NCI-H1417 (cell line): ENCODE measurements around the gene FOXD4L3.
"Not testable (repeated sequence)": the region's sequence is repeated elsewhere in the genome, so short reads cannot be mapped to it uniquely, and the experiment has no call there.

Experiments
- DNase-seq, 3 experiments: peaks; one replicate each; lab custom pipeline; 2025; lab: John Stamatoyannopoulos, UW

The FOXD4L3 gene

DNA sequence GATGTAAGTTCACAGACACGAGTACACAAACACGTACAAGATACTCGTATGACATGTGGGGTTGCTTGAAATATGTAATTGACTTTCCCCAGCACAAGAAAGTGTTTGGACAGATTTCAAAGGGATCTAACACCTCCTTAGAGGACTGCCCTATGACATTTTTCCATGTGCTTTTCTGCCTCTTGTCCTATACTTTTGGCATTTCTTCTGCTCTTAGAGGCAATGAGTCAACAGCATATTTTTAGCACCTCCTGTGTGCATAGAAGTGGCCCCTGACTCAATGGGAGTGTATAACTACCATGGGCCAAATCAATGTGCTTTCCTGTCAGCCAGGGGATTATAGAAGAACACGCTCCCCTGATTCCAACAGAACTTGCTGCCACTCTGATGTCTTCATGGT is 49.0 kb downstream of the FOXD4L3 start:
- not testable (repeated sequence) for DNase-seq
